ENCODE data around the gene RFX5. TPM values are rescaled to one million over a fixed set of nuclear protein-coding genes. Genes with fewer than 3 reads are reported as not detected.

RFX5 gene
- total and polyA plus RNA-seq, 2 donors (not counting 1 experiment from before 2014, with no cell fraction given): 181 to 207 TPM

DNA sequence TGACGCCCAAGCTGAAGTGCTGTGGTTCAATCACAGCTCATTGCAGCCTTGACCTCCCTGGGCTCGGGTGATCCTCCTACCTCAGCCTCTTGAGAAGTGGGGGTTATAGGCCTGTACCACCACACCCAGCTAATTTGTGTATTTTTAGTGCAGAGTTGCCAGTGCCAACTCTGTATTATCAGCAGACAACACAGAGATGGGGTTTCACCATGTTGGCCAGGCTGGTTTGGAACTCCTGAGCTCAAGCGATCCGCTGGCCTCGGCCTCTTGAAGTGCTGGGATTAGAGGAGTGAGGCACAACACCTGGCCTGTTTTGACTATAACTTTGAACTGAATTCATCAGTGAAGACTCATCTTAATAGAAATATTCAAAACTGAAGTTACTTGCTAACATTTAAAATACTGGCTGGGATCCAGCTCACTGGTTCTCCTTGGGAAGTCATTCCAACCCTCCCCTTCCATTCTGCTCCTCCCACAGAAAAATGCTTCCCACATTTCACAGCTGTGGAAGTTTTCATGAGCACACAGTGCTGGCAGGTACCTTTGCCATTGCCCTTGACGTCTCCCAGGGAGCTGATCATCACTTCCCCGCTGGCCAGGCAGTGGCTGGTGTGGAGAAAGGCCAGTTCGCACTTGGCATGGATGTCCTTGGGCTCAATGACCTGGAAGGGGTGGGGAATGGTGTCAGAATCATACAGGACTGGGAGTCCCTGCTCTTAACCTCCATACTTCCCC, 20.8 kb upstream of the RFX5 start:
- no peak overlapping the region for H3K4me3 Mint-ChIP-seq
- Histone ChIP-seq H3K4me2 (replicated peaks; ENCODE audit: low read depth, low read length, poor library complexity, severe bottlenecking) (no peak overlapping the region), H3K79me2 (ENCODE audit: control insufficient read depth, insufficient read depth, low read length) (no peaks in the 10 kb centered on the region), H3K9ac (ENCODE audit: low read length) (no peak overlapping the region), H2AFZ (ENCODE audit: insufficient read depth, low read depth, low read length, poor library complexity, severe bottlenecking) (no peak overlapping the region), H3K36me3 (replicated peaks in 1 of 2; ENCODE audit: control extremely low read depth in 1 of 2, control insufficient read depth in 1 of 2, extremely low read depth in 1 of 2, insufficient read depth in 2 of 2, low read length in 1 of 2) (no peaks in the 10 kb centered on the region), H3K27ac (ENCODE audit: low read length in 2 of 2) (no peak overlapping the region), H4K20me1 (ENCODE audit: control insufficient read depth, insufficient read depth, low read length, poor library complexity, severe bottlenecking) (no peaks in the 10 kb centered on the region), H3K4me1 (ENCODE audit: control insufficient read depth in 2 of 2, insufficient read depth in 2 of 2, low read length in 2 of 2) (peaks cover 0 to 4% of the 10 kb centered on the region in 2 donors), H3K9me3 (ENCODE audit: control extremely low read depth in 1 of 3, control insufficient read depth in 2 of 3, insufficient read depth in 1 of 3, low read length in 2 of 3) (peaks cover 0 to 1% (median 0%) of the 10 kb centered on the region in 3 donors), H3K27me3 (replicated peaks in 1 of 4; ENCODE audit: control extremely low read depth in 1 of 4, control insufficient read depth in 3 of 4, insufficient read depth in 4 of 4, low read length in 3 of 4) (peaks cover 0 to 5% (median 0%) of the 10 kb centered on the region in 4 experiments), H3K4me3 (ENCODE audit: control extremely low read depth in 1 of 5, extremely low read depth in 1 of 5, insufficient read depth in 1 of 5, low read depth in 2 of 5, low read length in 4 of 5) (no peak overlapping the region)
- ATAC-seq (ENCODE audit: low read depth) (no peak), DNase-seq (no peak)
- H3K27me3 Mint-ChIP-seq: no peaks in the 10 kb centered on the region
- no peaks in the 10 kb centered on the region for H3K4me1 Mint-ChIP-seq
- H3K27ac Mint-ChIP-seq: no peak overlapping the region
- no peaks in the 10 kb centered on the region for H3K9me3 Mint-ChIP-seq (ENCODE audit: insufficient read depth)
- ChIA-PET POLR2A (no interaction called here), CTCF (no interaction called here)
- intact Hi-C loops (cut with micrococcal nuclease): no loop called here
- no CpG with 5 or more reads among the region's 8 CpGs for WGBS (ENCODE audit: insufficient coverage)
- TF ChIP-seq, protein P1, sequence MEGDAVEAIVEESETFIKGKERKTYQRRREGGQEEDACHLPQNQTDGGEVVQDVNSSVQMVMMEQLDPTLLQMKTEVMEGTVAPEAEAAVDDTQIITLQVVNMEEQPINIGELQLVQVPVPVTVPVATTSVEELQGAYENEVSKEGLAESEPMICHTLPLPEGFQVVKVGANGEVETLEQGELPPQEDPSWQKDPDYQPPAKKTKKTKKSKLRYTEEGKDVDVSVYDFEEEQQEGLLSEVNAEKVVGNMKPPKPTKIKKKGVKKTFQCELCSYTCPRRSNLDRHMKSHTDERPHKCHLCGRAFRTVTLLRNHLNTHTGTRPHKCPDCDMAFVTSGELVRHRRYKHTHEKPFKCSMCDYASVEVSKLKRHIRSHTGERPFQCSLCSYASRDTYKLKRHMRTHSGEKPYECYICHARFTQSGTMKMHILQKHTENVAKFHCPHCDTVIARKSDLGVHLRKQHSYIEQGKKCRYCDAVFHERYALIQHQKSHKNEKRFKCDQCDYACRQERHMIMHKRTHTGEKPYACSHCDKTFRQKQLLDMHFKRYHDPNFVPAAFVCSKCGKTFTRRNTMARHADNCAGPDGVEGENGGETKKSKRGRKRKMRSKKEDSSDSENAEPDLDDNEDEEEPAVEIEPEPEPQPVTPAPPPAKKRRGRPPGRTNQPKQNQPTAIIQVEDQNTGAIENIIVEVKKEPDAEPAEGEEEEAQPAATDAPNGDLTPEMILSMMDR (IDR thresholded peaks at IDR 0.05): no peak
- TF ChIP-seq EZH2 (IDR thresholded peaks at IDR 0.05; ENCODE audit: borderline replicate concordance, insufficient read depth, low read depth, low read length, poor library complexity, severe bottlenecking): no peak

DNA sequence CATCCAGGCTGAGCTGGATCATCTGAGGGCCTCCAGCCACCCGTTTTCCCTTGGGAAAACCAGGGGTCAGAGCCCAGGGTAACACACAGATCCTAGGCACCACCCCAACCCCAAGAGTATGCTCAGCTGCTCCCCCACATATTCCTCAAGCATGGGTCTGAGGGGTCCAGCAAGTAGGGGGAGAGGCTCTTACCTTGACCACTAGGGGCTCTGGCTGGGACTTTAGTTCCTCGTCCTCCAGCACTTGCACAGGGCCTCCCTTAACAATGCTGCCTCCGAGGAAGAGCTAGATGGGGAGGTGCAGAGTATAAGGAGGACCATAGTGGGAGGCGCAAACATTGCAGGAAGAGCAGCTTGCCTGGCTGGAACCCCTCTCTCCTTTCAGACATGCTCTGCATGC, 17.9 kb upstream of the RFX5 start:
- ATAC-seq (ENCODE audit: low read depth) (no peak), DNase-seq (no peak)
- no peak overlapping the region for H3K27ac Mint-ChIP-seq
- Histone ChIP-seq H3K4me2 (replicated peaks; ENCODE audit: low read depth, low read length, poor library complexity, severe bottlenecking) (no peak overlapping the region), H3K36me3 (replicated peaks in 1 of 2; ENCODE audit: control extremely low read depth in 1 of 2, control insufficient read depth in 1 of 2, extremely low read depth in 1 of 2, insufficient read depth in 2 of 2, low read length in 1 of 2) (no peaks in the 10 kb centered on the region), H3K4me1 (ENCODE audit: control insufficient read depth in 2 of 2, insufficient read depth in 2 of 2, low read length in 2 of 2) (peaks cover 0 to under 1% of the 10 kb centered on the region in 2 donors), H3K9me3 (ENCODE audit: control extremely low read depth in 1 of 3, control insufficient read depth in 2 of 3, insufficient read depth in 1 of 3, low read length in 2 of 3) (peaks cover 0 to 9% (median 7%) of the 10 kb centered on the region in 3 donors), H2AFZ (ENCODE audit: insufficient read depth, low read depth, low read length, poor library complexity, severe bottlenecking) (no peak overlapping the region), H3K27me3 (replicated peaks in 1 of 4; ENCODE audit: control extremely low read depth in 1 of 4, control insufficient read depth in 3 of 4, insufficient read depth in 4 of 4, low read length in 3 of 4) (peaks cover 0 to 5% (median 0%) of the 10 kb centered on the region in 4 experiments), H4K20me1 (ENCODE audit: control insufficient read depth, insufficient read depth, low read length, poor library complexity, severe bottlenecking) (no peaks in the 10 kb centered on the region), H3K27ac (ENCODE audit: low read length in 2 of 2) (no peak overlapping the region), H3K9ac (ENCODE audit: low read length) (no peak overlapping the region), H3K79me2 (ENCODE audit: control insufficient read depth, insufficient read depth, low read length) (no peaks in the 10 kb centered on the region), H3K4me3 (ENCODE audit: control extremely low read depth in 1 of 5, extremely low read depth in 1 of 5, insufficient read depth in 1 of 5, low read depth in 2 of 5, low read length in 4 of 5) (no peak overlapping the region)
- 91% methylated on average over 3 of the region's 4 CpGs for WGBS (ENCODE audit: insufficient coverage)
- TF ChIP-seq, protein P1 (IDR thresholded peaks at IDR 0.05): no peak
- TF ChIP-seq EZH2 (IDR thresholded peaks at IDR 0.05; ENCODE audit: borderline replicate concordance, insufficient read depth, low read depth, low read length, poor library complexity, severe bottlenecking): no peak
- H3K4me3 Mint-ChIP-seq: no peak overlapping the region
- ChIA-PET CTCF (interaction anchor here (0.5 to 0.9 kb wide), 4 partner anchors 15 to 146 kb away, joined by 3 read pairs; no protein-coding TSS in a partner anchor), POLR2A (interaction anchor here (0.5 kb wide), 1 partner anchor 16 kb away, joined by 4 read pairs; no protein-coding TSS in a partner anchor)
- H3K9me3 Mint-ChIP-seq (ENCODE audit: insufficient read depth): no peaks in the 10 kb centered on the region
- intact Hi-C loops (cut with micrococcal nuclease): no loop called here
- H3K4me1 Mint-ChIP-seq: no peaks in the 10 kb centered on the region
- no peaks in the 10 kb centered on the region for H3K27me3 Mint-ChIP-seq

Measured in B cell (primary cell).